DND-41 (cell line): ENCODE data around the gene GLIPR1L1.

ENCODE experiments used
- EZH2 ChIP-seq: IDR thresholded peaks from 3 replicates; pipeline ENCODE4 v1.6.1; 2012; ENCODE audit warnings: borderline replicate concordance, low read depth, mild to moderate bottlenecking, moderate library complexity, low read length, inconsistent platforms; ENCODE audit not compliant: severe bottlenecking
- TF ChIP-seq, protein P1 (sequence below): IDR thresholded peaks from 2 replicates; pipeline ENCODE4 v1.5.1; 2012; ENCODE audit warnings: borderline replicate concordance, low read length, moderate library complexity, mild to moderate bottlenecking; ENCODE audit not compliant: poor library complexity, severe bottlenecking; ENCODE audit errors: extremely low read depth

GRCh38 chr12:75407683-75408082, 73.2 kb downstream of the GLIPR1L1 start:
- TF ChIP-seq, protein P1, sequence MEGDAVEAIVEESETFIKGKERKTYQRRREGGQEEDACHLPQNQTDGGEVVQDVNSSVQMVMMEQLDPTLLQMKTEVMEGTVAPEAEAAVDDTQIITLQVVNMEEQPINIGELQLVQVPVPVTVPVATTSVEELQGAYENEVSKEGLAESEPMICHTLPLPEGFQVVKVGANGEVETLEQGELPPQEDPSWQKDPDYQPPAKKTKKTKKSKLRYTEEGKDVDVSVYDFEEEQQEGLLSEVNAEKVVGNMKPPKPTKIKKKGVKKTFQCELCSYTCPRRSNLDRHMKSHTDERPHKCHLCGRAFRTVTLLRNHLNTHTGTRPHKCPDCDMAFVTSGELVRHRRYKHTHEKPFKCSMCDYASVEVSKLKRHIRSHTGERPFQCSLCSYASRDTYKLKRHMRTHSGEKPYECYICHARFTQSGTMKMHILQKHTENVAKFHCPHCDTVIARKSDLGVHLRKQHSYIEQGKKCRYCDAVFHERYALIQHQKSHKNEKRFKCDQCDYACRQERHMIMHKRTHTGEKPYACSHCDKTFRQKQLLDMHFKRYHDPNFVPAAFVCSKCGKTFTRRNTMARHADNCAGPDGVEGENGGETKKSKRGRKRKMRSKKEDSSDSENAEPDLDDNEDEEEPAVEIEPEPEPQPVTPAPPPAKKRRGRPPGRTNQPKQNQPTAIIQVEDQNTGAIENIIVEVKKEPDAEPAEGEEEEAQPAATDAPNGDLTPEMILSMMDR: no peak
- no peak for TF ChIP-seq EZH2
